ENCODE measurements around the gene GEMIN5.

GEMIN5 gene

DNA sequence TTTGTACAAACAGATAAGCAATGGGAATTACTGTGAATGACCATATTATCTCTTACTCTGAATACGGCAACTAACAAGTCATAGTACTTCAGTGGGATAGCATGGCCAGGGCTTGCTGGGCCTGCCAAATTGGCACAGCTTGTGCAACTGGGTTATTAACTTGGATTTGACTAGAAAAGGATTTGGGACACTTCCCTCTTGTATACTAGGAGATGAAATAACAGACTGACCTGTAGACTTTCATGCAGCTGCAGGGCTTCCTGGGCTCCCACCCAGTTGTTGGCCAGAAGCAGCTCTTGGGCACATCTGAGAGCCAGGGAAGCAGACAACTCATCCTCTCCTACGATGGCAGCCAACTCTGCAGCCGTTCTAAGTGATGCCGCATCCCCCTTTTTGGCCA lies 39.8 kb downstream of the GEMIN5 start:
- Histone ChIP-seq H3K27me3 (ENCODE audit: insufficient read depth, low read length, poor library complexity) (no peaks in the 10 kb centered on the region), H3K36me3 (ENCODE audit: insufficient read depth, low read length) (peaks cover 92% of the 10 kb centered on the region)
- no peak for ATAC-seq (ENCODE audit: insufficient read depth, low read depth)

DNA sequence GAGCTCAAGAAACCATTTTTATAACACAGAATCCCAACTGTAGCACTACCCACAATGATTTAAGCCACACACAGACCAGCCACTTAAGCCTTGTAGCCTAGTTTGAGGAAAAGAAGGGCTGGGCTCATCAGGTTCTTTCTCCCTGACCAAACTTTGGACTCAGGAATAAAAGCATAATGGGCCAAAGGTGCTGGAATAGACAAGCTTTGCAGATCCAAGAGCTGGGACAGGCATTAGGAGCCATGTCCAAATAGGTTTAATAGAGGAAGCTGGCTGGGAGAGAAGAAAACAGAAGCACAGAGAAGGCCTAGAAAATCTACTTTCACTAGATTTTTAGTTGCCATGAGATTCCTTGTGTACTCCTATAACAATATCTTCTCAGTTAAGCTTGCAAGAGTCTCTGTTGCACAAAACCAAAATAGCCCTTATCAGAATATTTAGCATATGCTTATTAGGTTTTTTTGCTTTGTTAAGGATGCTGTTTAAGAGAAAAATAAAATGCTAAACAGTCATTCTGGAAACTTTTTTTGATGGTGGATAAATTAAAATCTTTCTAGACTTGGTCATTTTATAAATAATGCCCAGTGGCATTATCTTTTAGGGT lies 41.3 kb downstream of the GEMIN5 start:
- Histone ChIP-seq H3K36me3 (ENCODE audit: insufficient read depth, low read length) (peaks cover 86% of the 10 kb centered on the region), H3K79me2 (ENCODE audit: insufficient read depth, low read length) (no peaks in the 10 kb centered on the region), H3K4me3 (ENCODE audit: low read depth in 1 of 2, low read length in 2 of 2) (no peak overlapping the region), H3K27me3 (ENCODE audit: insufficient read depth, low read length, poor library complexity) (no peaks in the 10 kb centered on the region), H2AFZ (ENCODE audit: low read depth, low read length) (no peak overlapping the region), H3K9ac (ENCODE audit: low read depth, low read length) (no peak overlapping the region), H4K20me1 (ENCODE audit: insufficient read depth, low read length) (no peaks in the 10 kb centered on the region), H3K27ac (ENCODE audit: low read length) (no peak overlapping the region), H3K4me2 (ENCODE audit: insufficient read depth, low read length) (no peak overlapping the region), H3K9me3 (ENCODE audit: insufficient read depth, low read length, severe bottlenecking) (no peaks in the 10 kb centered on the region), H3K4me1 (ENCODE audit: insufficient read depth, low read length) (no peaks in the 10 kb centered on the region)
- TF ChIP-seq, protein P1, sequence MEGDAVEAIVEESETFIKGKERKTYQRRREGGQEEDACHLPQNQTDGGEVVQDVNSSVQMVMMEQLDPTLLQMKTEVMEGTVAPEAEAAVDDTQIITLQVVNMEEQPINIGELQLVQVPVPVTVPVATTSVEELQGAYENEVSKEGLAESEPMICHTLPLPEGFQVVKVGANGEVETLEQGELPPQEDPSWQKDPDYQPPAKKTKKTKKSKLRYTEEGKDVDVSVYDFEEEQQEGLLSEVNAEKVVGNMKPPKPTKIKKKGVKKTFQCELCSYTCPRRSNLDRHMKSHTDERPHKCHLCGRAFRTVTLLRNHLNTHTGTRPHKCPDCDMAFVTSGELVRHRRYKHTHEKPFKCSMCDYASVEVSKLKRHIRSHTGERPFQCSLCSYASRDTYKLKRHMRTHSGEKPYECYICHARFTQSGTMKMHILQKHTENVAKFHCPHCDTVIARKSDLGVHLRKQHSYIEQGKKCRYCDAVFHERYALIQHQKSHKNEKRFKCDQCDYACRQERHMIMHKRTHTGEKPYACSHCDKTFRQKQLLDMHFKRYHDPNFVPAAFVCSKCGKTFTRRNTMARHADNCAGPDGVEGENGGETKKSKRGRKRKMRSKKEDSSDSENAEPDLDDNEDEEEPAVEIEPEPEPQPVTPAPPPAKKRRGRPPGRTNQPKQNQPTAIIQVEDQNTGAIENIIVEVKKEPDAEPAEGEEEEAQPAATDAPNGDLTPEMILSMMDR (IDR thresholded peaks at IDR 0.05; ENCODE audit: borderline replicate concordance, extremely low read depth, low read length, poor library complexity, severe bottlenecking): no peak
- TF ChIP-seq EZH2 (IDR thresholded peaks at IDR 0.05; ENCODE audit: borderline replicate concordance, low read depth, low read length, severe bottlenecking): no peak
- ATAC-seq (ENCODE audit: insufficient read depth, low read depth) (no peak), DNase-seq (no peak)

More for the DNA sequence above, 39.8 kb downstream of the GEMIN5 start:
- no peak overlapping the region for H2AFZ ChIP-seq (ENCODE audit: low read depth, low read length)
- no peaks in the 10 kb centered on the region for H3K79me2 ChIP-seq (ENCODE audit: insufficient read depth, low read length)
- DNase-seq: no peak
- no peak overlapping the region for H3K4me3 ChIP-seq (ENCODE audit: low read depth in 1 of 2, low read length in 2 of 2)
- TF ChIP-seq, protein P1 (IDR thresholded peaks at IDR 0.05; ENCODE audit: borderline replicate concordance, extremely low read depth, low read length, poor library complexity, severe bottlenecking): no peak
- TF ChIP-seq EZH2 (IDR thresholded peaks at IDR 0.05; ENCODE audit: borderline replicate concordance, low read depth, low read length, severe bottlenecking): no peak
- no peak overlapping the region for H3K9ac ChIP-seq (ENCODE audit: low read depth, low read length)
- no peaks in the 10 kb centered on the region for H4K20me1 ChIP-seq (ENCODE audit: insufficient read depth, low read length)
- no peak overlapping the region for H3K27ac ChIP-seq (ENCODE audit: low read length)
- no peak overlapping the region for H3K4me2 ChIP-seq (ENCODE audit: insufficient read depth, low read length)
- no peaks in the 10 kb centered on the region for H3K4me1 ChIP-seq (ENCODE audit: insufficient read depth, low read length)
- no peaks in the 10 kb centered on the region for H3K9me3 ChIP-seq (ENCODE audit: insufficient read depth, low read length, severe bottlenecking)

DNA sequence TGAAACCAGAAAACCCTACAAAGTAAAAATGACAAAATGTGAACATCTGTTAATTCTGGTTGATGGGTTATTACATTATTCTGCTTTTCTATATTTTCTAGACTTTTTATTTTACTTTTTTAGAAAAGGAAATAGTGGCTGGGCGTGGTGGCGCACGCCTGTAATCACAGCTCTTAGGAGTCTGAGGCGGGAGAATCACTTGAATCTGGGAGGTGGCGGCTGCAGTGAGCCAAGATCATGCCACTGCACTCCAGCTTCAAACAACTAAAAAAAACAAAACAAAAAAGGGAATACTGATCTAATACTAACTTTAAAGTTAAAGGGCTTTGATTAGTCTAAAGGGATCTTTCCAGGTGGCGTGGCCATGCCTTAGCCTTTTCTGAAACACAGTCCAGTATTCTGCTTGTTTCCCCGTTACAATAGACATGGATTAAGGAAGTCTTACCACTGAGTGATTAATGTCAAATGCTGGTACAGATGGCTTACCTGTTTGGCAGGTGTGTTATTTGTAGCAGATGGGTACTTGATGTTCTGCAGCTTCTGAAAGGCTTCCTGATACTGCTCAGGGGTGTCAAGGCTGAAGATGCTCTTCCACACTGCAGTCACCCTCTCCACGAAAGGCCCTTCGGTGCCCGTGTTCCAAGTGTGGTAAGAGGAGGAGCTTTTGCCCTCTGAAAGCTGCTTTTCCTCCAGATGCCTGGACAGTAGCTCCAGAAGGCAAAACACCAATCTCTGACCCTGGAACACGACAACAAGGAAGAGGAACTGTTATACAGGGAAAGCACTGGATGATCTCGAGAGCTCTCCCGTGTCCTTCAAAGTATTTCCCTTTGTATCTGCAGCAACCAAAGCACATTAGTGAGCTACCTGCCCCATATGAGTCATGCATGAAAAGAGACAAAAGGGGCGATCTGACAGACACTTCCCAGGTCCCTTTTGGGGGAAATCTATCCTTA lies 42.1 kb downstream of the GEMIN5 start:
- DNase-seq (no peak), ATAC-seq (ENCODE audit: insufficient read depth, low read depth) (no peak)
- Histone ChIP-seq H3K4me1 (ENCODE audit: insufficient read depth, low read length) (no peaks in the 10 kb centered on the region), H2AFZ (ENCODE audit: low read depth, low read length) (no peak overlapping the region), H3K36me3 (ENCODE audit: insufficient read depth, low read length) (peaks cover 86% of the 10 kb centered on the region), H3K27ac (ENCODE audit: low read length) (no peak overlapping the region), H3K9me3 (ENCODE audit: insufficient read depth, low read length, severe bottlenecking) (no peaks in the 10 kb centered on the region), H3K4me3 (ENCODE audit: low read depth in 1 of 2, low read length in 2 of 2) (no peak overlapping the region), H3K4me2 (ENCODE audit: insufficient read depth, low read length) (no peak overlapping the region), H3K27me3 (ENCODE audit: insufficient read depth, low read length, poor library complexity) (no peaks in the 10 kb centered on the region), H3K9ac (ENCODE audit: low read depth, low read length) (no peak overlapping the region), H3K79me2 (ENCODE audit: insufficient read depth, low read length) (no peaks in the 10 kb centered on the region), H4K20me1 (ENCODE audit: insufficient read depth, low read length) (no peaks in the 10 kb centered on the region)
- no peak for TF ChIP-seq EZH2 (IDR thresholded peaks at IDR 0.05; ENCODE audit: borderline replicate concordance, low read depth, low read length, severe bottlenecking)
- TF ChIP-seq, protein P1 (IDR thresholded peaks at IDR 0.05; ENCODE audit: borderline replicate concordance, extremely low read depth, low read length, poor library complexity, severe bottlenecking): no peak

All from DND-41 (cell line).